T-helper 2 cell (primary cell): ENCODE data around the gene ISL1.

Experiments
- DNase-seq, 5 experiments: peaks; one replicate each; pipeline versions ENCODE4 v3.0.0 to v3.0.0-alpha.2; 2012 to 2022
- total RNA-seq, 2 donors: gene quantifications; one replicate each; lab custom pipeline; 2026; lab: John Stamatoyannopoulos, UW

ISL1 gene
- 0 reads per million in 2 donors for total RNA-seq

DNA sequence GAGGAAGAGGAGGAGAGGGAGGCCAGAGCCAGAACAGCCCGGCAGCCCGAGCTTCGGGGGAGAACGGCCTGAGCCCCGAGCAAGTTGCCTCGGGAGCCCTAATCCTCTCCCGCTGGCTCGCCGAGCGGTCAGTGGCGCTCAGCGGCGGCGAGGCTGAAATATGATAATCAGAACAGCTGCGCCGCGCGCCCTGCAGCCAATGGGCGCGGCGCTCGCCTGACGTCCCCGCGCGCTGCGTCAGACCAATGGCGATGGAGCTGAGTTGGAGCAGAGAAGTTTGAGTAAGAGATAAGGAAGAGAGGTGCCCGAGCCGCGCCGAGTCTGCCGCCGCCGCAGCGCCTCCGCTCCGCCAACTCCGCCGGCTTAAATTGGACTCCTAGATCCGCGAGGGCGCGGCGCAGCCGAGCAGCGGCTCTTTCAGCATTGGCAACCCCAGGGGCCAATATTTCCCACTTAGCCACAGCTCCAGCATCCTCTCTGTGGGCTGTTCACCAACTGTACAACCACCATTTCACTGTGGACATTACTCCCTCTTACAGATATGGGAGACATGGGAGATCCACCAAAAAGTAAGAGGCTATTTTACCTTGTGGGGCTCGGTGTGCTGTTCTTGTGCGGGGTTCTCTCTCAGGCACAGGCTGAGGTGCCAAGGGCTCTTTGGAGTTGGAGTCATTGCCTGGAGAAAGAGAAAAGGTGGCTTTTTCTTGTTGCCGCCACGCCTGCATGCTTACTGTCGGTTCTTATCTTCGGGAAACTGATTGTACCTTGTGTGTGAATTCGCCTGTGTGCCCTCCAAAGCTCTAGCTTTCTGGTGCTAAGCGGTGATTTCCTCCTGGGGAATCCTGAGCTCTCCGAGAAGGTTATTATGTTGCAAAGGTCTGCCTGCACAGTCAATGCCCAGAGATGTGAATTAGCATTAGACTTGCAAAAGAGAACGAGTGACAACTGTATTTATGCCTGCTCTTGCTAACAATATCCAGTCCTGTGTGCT is at the start of gene ISL1:
Gene ISL1, plus strand, starts transcription at position 318 of the 991 bp plus-strand sequence. Its CDS starts 224 bp downstream, at position 542.
- DNase-seq = peak in 1 of 5 experiments; percentile 48

DNA sequence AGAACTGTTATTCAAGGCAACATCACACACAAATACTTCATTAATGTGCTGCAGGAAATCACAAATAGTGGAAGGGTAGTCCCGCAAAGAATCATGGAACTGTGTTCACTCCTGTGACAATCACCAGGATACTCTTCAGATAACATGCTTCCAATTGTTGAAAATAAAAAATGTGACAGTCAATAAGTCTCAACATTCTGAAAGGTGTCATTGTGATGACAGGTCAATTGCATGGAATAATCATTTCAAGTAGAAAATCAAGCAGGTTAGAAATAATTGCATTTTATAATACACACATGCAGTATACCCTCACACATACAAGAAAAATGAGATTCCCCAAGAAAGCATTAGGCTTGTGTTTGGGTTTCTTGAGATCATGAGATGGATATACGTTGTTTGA is 46.4 kb upstream of the ISL1 start:
- no peak for DNase-seq

DNA sequence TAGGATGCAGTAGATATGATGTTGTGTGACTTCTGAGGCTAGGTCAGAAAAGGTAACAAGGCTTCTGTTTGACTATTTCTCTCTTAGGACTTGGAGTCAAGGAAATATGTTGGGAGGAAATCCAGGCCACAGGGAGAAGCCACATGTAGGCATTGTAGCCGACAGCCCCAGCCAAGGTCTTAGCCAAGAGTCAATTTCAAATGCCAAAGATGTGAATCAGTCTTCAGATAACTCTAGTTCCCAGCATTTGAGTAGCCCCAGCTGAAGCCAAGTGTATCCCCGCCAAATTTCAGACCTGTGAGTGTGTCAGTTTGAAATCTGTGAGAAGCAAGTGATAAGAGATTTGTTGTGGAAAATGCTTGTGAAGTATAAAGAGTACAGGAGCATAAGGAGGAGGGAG is 38.1 kb upstream of the ISL1 start:
- DNase-seq = no peak

DNA sequence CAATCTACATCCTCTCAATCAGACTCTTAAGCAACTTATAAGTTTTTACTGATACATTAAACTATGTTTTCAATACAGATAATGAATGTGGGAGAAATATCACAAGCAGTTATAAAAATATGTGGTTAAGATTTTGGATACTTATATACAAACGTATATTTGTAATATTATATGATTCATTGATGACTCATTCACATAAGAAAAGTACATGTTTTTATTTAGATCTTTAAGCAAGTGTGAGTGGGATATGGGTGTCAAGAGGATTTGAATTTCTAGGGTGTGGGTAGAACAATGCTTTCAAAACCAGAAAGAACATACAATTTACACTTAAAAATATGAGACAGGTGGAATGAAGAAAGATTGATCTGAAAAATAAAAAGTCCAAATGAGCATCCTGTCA is 36.1 kb upstream of the ISL1 start:
- DNase-seq = no peak

DNA sequence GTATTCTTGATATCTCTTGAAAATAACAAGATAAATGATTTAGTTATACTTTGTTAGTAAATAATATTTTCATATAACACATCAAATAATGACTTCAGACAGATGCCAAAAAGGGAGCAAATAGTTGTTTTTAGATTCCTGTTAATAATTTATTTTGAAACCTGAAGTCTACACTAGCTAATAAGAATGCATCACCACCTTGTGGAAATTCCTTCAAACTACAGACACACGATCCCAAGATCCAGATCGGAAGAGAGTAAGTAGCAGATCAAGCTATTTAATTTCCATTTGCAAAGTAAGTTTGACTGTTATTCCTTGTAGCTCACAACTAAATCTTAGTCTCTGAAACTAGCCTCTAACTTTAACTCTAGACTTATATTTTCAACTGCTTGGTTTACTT is 35.5 kb upstream of the ISL1 start:
- no peak for DNase-seq

DNA sequence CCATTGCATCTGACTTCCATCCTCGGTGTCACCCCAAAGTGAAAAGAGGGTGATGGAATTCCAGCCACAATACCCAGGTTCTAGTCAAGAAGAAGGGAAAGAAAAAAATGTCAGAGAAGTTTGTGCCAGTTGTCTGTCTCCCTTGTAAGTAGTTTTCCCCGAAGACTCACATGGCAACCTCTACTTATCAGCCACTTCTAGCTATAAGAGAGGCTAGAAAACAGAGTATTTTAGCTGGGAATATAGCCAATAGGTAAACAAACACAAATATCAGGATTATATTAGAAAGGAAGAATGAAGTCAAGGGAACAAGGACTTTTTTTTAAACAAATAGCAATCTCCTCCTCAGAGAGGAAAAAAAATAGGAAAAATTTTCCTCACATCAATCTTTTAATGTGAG is 12.2 kb upstream of the ISL1 start:
- no peak for DNase-seq

DNA sequence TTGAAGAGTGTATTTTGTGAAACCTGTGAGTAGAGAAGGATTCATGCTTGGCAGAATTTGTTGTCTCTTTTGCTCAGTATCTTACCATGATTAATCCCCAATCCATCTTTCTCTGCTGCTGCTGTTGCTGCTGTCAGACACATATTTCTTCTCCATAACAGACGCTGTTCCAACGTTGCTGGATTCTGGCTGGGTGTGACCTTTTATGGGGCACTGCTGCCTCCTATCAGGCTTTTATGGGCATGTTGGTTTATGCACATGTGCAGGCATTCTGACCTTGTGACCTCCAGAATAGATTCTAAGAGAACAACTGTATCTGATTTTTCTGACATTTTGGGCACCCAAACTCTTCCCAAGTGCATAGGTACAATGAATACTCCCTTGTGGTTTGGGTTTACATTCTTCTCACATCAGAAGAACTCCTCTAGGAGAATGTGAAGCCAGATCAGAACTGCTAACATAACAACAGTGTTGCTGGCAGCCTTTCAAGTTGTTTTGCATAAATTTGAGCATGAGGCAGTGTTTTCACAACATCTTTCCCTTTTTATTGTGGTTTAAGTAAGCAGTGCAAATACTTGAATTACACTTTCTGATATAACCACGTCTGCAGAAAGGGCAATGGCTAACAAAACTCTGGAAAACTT is 9.2 kb upstream of the ISL1 start:
- DNase-seq = no peak

DNA sequence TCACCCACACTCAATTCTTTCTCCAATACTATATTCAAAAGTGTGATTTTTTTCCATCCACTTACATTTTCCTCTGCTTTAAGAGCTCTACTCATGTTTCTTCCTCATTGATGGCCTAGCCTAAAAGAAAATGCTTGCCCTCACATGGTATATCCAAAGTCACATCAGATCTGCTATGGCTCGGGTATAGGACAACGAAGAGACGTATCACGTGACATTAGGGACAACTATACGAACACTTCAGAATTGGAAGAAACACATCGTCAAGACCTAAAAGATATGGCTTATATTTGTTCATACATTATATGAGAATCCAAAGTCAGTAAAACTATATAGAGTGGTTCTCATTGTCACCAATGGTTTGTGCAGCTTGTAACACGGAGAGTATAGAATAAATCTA is 8.2 kb upstream of the ISL1 start:
- no peak for DNase-seq

DNA sequence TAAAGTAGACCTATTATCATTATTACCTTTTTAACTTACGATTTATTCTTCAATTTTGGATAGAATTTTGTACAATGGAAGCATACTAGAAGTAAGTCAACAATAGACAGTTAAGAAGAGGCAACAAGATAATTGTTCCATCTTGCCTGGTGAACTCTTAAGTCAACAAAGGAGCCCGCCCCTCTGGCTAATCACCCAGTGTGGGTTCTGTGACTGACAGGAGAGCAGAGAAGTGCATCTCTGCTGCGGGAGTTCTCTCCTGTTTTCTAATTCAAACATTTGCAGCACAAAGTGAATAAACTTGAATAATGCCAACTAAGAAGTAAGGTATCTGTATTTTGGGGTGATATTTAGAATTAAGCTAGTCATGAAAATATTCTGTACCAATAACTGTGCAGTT is 6.7 kb upstream of the ISL1 start:
- DNase-seq = no peak

DNA sequence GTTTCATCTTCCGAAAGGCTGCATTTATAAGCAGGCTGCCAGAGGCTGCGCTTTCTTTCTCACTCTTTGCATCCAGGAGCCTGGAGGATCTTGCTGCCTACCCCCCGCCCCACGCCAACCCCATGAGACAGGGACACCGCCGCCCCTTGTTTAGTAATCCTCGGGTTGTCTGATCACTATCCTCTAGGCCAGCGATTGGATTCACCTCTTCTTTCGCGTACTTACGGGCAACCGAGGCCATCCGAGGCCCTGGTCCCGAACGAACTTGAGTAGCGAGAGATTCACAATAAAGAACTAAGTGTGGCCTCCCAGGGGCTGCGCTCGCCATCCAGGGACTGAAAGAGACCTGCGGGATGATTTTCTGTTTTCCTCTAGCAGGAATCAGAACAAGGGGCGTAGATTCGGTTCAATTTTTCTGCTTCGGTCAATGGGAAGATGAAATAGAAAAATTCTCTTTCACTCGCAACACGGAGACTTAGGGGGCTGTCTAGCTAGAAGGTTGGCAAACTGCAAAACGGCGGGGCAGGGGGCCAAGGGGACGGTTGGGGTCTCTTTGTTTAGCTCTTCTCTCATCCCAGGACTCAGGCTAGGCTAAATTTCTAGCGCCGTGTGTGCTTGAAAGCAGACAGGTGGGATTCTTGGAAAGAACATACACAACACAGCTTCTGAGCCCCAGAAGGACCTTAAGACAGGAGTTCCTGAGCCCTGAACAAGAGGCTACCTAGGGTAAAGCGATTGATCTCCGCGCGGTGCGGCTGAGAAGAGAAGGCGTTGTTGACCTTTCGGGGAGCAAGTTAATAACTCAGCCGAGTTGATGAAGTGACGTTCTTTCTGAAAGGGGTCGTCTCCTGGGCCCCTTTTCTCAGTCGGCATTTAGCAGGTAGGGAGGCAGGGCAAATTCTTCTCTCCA is 5.8 kb upstream of the ISL1 start:
- DNase-seq = no peak

DNA sequence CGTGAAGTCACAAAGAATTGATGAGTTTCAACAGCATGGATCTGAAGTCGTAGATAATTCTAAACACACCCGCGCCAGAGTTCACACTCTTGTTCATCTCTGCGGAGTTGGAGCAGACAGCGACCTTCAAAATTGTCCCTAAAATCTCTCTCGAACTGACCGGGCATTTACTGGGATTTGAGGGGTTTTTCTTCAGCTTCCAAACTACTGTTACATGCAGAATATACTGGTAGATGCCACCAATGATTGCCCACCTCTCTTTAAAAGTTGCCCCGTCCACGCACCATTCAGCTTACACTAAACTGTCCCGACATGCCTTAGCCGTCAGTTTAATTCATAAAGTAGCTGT is 5.2 kb upstream of the ISL1 start:
- DNase-seq = no peak

DNA sequence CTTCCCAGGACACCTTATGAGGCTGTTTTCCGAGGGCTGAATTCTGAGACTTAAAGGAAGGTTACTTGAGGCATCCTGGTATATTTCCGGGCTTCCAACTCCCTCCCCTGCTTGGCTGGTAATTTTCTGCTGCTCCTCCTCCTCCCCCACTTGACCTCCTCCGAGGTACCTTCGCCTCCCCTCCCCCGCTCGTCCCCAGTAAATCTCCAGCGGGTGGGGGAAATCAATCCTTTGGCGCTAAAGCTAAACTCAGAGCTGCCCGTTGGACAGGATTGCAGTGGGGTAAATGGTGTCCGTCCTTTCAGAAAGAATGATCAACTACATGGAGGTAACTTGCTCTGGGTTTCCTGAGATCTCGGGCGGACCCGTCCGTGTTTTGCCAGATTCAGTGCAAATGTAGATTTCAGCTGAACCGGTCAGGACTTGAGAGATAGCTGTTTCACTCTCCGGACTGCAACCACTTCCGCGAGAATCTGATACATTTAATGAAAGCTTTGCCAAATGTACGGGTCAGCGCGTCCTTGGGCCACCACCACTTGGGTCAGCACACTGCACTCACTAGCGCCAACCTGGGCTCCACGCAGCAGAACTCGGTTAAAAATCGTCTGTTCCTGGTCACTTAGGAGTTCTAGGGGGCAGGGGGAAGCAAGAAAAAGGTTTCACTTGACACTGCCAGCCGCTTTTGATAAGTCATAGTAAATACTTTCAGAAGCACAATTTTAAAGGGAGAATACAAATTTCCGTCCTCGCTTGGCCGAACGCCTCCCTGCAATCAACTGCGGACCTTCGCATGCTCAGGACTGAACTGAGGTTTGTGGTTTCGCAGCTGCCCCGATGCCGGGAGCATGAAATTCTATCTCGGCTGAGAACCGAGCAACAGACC is 4.6 kb upstream of the ISL1 start:
- DNase-seq = no peak

DNA sequence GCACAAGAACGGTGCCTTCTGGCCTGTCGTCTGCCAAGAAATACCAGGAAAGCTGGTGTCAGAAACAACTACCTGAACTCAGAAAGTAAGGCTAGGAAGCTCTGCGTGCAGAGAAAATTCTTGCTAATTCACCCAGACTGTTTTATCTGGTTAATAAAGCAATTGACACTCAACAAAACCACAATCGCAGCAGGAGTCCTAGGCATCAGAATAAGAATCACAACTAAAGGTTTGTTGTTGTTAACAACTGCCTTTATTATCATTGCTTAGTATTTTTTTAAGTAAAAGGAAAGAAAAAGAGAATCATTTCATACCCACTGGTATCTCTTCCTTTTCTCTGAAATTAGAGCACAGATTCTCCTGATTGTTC is 3.9 kb upstream of the ISL1 start:
- no peak for DNase-seq

DNA sequence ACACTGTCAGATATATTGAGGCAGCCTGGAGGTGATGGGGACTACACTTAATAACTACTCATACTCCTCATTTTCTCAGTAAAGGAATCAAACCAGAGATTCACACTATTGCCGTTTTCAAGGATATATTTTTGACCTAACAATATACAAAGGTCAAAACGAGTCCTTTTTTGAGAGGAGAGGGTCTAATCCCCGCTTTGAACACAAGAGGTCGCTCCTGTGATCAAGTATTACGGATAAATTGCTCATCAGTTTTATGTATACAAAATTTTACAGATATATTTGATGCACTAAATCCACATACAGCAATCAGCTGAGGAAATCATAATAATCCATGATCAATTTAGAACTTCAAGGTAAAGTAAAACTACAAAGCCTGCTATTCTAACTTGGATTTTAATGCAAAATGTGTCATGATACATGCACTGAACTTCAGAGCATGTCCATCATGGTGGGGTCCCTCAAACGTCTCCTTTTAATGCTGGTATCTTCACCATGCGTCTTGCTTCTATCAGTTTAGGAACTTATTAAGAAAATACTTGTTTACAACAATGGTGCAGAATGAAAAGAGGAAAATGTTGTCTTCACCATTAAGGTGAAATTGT is 2.5 kb upstream of the ISL1 start:
- no peak for DNase-seq

DNA sequence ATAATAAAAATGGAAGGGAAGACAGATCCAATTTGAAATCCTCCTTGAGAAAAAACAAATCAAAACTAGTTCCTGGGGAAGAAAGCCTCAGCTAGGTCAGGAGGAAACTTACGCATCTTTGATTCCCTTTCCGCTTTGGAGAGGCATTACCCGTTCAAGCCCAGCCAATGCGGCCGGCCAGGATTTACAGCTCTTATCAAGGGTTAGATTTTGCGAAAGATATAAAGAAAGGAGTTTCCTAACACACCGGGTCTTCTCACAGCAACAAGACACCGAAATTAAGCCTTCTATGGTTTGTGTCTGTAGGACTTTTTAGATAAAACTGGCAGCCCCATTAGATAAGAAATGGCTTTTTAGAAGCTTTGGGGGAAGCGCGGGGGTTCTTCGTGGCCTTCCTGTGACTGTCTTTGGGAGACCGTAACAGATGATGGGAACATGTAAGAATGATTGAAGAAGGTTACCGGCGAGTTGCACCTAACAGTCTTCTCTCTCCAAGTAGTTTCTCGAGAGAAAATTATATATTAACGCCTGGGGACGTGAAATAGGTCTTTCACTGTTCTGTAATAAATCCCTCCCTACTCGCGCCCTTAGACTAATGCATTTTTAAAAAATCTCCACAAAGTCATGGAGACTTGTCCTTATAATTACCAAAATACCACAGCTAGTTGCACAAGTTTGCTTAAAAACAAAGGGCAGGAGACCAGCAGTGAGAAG is 1.3 kb upstream of the ISL1 start:
- no peak for DNase-seq

DNA sequence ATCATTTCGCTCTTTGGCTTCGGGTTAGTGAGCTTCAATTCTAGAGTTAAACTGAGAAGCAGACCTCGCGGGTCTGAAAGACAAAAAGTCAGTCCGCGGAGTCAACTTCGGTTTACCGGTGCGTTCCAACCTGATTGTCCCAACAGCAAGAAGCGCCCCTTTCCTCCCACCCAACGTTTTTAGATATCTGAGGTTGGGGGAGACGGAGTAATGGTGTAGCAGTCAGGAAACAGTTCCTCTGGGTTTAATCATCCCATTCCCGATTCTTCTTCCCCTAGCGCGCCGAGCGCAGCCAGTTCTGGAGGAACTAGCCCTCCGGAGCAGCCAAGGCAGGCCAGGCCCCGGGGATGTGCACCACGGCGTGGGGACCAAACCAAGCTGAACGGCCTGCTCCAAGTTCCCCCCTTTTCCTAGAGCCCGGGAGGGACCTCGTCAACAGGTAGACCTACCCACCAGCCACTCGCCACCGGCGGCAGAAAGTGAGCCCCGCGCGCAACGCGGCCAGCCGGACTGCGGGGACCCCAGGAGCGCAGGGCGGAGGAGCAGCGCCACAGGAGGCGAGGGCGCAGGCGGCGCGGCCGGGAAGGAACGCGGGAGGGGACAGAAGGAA is 622 bp upstream of the ISL1 start:
- peak in 1 of 5 experiments; percentile 21 for DNase-seq

DNA sequence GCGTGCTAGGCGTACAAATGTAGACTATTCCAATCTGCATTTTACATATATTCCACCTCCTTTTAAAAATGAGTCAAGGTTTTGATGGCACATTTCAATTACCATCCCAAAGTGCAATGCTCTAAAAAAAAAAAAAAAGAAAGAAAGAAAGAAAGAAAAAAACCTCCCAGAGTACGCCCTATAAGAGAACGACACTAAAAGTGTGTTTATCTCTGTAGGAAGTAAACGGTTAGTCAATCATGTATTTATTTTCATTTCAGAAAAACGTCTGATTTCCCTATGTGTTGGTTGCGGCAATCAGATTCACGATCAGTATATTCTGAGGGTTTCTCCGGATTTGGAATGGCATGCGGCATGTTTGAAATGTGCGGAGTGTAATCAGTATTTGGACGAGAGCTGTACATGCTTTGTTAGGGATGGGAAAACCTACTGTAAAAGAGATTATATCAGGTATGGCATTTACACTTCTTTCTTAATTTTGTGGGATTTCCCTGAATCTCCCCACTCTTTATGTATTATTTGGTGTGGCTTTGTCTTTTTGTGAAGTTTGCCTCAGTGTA is 1.1 kb downstream of the ISL1 start:
- no peak for DNase-seq

DNA sequence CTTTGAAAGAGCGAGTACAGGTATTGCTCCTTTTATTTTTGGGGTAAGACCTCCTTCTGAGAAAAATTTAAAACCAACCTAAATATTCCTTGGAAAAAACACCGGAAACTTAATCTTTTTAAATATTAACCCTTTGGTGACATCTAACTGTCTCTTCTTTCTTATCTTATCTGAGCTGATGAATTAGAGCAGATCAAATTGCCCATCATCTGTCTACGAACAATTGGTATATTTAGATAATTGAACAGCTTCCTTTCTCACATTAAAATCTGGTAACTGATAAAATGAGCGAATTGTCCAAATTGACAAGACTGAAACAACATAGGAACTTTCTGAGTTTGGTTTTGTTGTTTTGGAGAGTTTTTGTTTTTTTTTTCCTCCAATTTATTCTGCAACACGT is 2.0 kb downstream of the ISL1 start:
- no peak for DNase-seq

DNA sequence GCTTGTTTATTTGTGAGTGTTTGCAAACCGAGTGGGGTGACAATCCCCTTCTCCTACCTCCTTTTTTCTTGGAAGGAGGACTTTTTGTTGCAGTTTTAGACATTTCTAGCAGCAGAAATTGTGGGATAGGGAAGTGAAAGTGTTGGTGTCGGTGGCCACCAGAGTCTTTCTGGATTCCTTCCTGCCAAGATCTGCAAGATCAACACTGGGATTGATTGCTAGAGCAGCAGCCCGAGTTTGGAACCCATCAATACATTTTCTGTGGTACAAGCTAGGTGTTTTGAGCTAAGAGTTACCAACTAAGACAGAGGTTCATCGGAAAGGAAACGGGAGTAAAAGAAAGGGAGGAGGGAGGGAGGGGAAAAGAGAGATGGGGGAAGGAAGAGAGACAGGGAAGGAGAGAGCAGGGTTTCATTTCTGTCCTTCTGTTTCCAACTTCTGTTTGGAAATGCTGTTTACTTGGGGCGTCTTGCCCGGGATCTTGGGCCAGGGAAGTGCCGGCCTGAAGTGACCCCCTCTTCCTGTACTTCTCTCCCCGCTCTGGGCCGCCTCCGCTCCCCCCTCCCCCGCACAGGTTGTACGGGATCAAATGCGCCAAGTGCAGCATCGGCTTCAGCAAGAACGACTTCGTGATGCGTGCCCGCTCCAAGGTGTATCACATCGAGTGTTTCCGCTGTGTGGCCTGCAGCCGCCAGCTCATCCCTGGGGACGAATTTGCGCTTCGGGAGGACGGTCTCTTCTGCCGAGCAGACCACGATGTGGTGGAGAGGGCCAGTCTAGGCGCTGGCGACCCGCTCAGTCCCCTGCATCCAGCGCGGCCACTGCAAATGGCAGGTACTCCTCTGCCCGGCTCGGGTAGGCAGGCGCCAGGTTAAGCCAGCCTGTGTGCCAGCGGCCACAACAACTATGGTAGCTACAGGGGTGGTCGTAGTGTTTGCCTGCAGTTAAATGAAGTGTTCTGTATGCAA is 4.0 kb downstream of the ISL1 start:
- DNase-seq = no peak
